ENCODE data around the gene ASXL3. TPM values are rescaled to one million over a fixed set of nuclear protein-coding genes. Genes with fewer than 3 reads are reported as not detected.

ASXL3 gene
- total RNA-seq, result 0.19 and 1.1 TPM in 2 replicates

DNA sequence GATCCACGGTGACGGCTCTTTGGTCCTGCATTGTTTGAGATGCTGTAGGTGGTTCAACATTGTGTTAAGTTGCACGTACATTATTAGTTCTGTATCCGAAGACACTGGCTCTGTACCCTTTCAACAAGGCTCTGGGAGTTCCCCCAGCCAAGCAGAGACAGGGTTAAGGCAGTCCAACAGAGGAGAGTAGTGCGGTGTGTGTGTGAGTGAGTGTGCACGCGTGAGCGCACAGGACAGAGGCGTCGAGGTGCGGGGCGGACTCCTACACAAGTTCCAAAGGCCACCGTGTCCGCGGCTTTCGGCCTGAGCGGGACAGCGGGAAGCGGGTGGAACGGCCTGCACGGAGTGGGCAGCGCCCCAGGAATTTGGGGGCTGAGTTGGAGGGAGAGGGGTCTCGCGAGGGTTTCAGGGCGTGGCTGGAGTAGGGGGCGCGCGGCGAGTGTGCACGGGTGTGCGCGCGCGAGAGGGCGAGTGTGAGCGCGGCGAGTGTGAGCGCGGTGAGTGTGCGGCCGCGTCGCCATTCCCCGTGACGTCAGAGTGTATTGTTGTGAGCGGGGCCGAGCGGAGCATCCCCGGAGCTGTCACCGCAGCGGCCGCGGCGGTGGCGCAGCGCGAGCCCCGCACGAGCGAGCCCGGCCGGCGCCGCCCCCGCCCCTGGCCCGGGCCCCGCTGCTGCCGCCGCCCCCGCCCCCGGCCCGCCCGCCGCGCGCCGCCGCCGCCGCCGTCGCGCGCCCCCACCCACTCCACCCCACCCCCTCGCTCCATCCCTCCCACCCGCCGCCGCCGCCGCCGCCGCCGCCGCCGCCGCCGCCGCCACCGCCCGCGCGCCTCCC, at the start of gene ASXL3:
TSS of gene ASXL3 (plus strand) at position 535 of the 833 bp plus-strand sequence. CDS start 413 bp downstream, outside the sequence.

Other genes starting within 250 kb of the ASXL3 start
- gene CCDC178, start 137.5 kb upstream of the ASXL3 start, total RNA-seq, result 0.28 and 0.38 TPM in 2 replicates

All from regular cardiac myocyte (primary cell).